Fibroblast of skin of right quadriceps (primary cell): ENCODE results near the gene USH2A.

ENCODE experiments used
- DNase-seq: peaks from one replicate; pipeline ENCODE4 v3.0.0-alpha.2; 2013

Gene USH2A

DNA sequence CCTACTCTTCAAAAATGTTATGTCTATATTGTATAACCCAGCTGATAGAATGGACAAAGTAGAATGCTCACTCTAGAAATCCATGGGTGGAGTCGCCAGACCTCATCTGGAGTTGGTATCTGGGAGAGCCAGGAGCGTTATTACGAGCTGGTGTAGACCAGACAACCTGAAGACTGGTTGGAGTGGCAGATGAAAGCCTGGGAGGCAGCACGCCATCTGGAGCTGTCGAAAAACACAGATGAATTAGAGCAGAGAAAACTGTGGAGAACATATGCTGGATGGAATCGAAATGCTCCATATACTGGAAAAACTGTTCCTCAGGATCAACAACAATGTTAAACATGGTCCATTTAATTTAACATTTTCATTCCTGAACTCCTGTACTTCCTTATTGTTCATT is 522.6 kb downstream of the USH2A start:
- no peak for DNase-seq

DNA sequence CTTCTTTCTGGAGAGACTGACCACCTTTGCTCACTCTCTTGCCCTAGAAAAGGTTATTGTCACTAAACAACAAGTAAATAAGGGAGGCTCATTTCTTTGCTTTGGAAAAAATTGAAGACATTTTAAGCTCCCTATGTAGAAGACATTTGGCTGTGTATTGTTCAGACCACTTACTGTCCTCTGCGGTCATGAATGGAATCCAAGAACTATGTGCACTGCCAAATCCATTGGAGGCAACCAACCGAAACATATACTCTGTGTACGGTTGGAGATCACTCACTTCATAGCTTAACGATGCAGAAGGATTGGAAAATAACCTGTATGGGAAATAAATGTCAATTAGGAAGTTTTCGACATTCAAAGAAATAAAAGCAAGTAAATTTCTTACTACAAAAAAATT is 523.3 kb downstream of the USH2A start:
- DNase-seq = no peak

DNA sequence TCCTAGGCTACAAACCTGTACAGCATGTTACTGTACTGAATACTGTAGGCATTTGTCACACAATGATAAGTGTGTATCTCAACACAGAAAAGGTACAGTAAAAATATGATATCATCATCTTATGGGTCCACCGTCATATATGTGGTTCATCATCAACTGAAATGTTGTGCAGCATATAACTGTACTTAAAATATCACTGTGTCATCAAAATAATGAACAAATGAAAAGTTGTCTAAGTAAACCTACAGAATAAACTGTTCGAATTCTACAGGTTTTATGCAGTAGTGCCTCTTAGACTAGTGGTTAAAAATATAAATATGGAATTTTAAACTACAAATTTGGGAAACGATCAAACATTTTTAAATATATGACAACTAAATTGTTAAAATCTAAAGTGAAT is 527.4 kb downstream of the USH2A start:
- no peak for DNase-seq

DNA sequence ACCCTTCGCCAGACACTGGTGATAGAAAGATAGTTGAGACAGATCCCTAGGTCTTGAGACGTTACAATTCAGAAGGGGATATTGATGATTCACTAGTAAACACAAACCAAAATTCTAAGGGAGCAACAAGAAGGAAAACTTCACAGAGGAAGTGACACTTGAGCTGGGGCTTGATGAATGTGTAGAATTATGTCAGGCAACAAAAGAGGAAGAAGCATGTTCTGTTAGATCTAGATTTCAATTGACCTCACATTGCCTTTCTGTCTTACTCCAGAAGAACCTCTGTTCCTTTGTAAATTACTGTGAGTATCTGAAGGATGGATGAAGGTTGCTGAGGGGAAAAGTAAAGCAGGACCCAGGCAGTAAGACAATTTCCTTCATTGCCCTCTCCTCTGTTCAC is 528.0 kb downstream of the USH2A start:
- no peak for DNase-seq

DNA sequence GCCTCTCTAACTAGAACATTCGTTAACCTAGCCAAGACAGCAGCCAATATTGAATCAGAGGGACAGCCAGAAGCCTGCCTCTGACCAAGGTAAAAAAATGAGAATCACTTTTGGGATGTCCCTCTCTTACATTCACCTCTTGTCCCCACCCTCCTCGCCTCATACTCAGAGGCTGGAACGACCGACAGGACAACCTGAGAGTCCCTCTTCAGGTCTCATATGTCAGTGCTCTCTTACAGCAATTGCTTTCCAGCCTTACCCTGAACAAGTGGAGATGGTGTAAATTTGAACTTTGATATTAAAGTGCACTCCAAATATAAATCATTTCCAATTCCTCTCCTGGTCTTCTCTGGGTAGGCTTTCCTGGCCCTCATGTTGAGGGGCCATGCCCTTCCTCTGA is 528.6 kb downstream of the USH2A start:
- no peak for DNase-seq

DNA sequence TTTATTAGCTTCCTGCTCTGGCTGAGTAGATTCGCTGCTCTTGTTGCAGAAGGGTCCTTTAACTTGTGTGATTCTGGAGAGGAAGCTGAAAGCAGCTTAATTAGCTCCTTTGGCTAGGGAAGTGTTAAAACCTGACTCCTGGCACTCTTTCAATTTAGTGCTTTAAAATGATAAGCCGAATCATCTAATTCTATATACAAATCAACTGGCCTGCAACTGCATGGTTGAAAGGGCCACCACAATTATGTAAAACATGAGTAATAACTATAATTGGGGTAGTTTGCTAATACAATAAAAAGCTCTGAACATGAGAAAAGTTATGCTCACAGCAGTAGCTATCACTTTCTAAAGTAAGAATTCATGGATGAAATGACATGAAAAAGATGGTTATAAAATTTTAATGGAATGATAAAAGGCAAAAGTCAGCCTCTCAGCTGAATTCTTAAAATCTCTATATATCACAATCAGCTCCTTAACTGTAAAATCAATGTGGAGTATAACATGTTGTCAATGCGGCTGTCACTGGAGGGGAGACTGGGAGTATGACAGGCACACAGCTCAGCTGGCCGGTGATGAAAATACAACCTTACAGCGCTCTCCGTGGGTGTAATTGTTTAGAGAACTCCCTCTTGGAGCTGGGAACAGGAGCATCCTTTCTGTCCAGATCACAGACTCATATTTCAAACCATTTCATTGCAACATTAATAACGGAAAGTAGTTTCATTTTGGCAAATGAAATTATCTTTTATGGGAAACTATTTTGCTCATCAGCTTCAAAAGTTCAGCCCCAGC is 531.8 kb downstream of the USH2A start:
- peak; percentile 31 for DNase-seq

DNA sequence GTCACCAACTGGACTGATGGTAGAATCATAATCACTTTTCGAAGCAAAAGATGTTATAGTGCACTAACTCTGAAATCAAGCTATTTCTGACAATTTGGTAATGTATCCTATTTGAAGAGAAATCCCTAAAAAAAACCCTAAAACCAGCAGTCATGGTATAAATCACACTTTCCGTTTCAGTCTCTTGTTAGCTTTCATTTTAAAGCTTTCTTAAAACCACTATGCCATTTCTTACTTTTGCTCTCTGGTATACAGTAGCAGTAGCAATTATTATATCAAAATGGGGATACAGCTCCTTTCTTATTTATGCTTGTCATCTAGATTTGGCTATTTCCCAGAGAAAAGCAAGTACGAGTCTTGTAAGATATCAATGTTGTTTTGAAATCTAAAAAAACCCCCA is 532.8 kb downstream of the USH2A start:
- DNase-seq = no peak

DNA sequence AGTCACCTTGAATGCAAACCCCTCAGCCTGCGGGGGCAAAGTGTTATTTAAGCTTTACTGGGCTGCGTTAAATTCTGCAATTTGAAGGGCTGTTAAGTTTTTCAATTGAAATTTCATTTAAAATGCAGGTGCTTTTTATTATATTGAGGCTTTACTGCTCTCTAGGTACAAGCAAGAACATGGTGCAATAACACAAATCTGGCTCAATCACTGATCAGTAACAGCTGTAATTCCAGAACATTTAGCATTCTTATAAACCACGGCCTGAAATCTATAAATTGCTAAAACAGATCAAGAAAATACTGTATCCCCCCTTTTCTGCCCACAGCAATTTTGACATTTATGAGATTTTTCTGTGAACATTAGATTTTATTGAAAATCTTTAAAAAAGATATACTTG is 533.4 kb downstream of the USH2A start:
- peak; percentile 40 for DNase-seq

DNA sequence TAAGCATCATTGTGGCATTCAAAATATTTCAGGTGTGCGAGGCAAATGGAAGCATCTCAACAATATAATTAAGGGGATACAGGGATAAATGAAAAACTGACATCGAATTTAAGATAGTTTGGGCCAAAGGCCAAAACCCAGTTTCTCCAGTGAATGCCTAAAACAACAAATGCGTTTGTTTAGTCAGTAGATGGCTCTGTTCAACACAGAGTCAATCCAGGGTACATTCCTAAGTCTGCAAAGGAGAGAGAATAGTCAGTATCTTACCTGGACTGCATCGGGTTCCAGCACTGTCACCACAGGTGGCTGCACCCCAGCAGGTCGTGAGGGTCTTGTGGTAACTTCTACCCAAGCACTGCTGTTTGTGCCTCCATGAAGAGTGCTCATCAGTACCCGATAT is 535.1 kb downstream of the USH2A start:
- no peak for DNase-seq

DNA sequence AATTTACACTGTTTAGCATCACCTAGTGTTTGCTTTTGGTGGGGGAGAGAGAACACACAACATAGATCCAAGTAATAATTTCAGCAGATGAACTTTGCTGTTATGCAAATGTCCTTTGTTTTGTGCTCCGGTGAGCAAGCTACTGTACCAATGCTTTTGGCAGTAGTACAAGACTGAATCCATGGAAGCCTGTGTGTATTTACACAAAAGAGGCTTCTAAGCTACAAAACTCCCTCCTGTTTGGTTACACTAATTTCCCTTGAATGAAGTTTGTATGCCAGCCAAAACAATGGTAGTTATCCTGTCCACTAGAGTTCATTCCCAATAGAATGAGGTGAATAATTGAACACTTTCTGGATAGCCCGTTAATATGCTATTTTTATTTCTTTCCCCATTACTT is 535.6 kb downstream of the USH2A start:
- DNase-seq = no peak

DNA sequence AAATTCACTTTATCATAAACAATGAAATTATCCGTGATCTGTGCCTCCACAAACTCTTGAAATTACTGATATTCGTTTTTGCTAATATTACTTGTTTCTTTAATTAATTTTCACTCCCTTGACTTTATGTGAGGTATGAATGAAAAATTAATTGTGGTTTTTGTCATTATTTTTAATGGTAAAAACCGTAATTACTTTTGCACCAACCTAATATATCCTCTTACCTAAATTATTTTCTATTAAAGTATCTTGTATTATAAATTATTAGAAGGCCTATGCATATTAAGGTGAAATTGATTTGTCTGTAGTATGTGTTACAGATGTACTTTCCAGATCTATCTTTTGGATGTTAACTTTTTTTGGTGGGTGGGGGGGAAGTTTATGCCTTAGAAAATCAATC is 540.2 kb downstream of the USH2A start:
- no peak for DNase-seq

DNA sequence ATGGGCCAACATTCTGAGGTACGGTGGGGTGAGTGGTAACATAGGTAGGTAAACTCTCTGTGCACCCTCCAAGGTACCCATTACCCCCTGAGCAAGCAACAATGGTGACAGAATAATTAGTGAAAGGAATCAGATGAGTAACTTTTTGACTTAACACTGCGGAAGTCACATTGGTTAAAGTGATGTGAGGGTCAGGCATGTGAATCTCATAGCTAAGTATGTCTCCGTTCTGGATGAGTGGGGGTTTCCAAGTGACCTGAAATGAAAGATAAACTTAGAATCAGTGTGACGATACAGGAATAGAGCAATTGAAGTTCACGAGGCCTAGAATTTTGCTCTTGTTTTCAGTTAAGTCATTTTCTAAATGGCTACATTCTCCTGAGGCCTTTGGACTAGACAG is 544.4 kb downstream of the USH2A start:
- no peak for DNase-seq

DNA sequence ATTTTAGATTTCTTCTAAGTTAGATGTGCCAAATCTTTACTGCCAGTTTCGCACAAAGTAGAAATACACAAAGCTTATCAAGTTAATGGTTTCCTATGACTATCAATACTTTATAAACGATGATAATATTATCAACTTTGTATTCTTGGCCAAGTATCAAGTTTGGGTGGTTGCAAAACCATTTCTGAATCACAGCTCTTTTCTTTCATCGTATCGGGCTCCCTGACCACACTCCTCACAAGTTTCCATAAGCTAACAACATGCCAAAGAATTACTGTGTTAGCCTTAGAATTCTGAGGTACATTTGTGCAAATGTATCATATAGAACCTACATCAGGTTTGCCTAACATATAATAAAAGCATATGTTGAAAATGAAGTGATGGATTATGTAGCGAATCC is 545.1 kb downstream of the USH2A start:
- DNase-seq = peak; percentile 16

DNA sequence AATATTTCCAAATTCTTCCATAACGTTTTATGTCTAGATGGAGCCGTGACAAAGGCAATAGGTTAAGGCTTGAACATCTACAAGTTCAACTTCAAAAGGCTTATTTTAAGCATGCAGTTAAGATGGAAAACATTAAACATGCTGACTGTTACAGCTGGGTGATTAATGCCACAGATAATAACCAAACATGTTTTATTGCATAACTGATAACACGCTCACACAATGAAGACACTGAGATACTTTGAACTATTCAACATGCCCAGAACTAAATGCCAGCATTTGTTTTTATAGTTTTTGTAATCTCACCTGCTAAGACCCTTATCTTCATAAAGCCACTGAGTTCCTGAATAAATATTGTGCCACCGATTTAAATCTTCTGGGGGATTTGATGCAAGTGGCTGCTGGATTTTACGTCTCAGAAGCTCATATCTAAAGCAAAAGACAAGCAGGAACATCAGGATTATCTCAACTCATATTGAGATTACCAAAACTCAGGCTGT is 545.7 kb downstream of the USH2A start:
- DNase-seq = no peak

DNA sequence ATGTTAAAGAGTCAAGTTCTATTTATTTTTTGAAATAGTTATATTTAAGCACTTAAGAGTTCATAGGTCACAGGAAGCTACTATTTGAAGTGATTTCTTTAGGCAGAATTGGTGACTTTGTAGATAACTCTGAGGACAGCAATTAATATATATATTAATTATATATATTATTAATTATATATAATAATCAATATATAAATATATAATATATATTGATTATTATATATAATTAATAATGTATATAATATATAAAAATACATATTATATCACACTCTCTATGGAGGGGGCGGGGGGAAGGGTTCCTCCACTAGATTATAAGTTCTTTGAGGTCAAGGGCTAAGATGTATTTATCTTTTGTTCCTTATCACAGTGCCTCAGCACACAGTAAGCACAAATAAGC is 547.5 kb downstream of the USH2A start:
- DNase-seq = no peak

DNA sequence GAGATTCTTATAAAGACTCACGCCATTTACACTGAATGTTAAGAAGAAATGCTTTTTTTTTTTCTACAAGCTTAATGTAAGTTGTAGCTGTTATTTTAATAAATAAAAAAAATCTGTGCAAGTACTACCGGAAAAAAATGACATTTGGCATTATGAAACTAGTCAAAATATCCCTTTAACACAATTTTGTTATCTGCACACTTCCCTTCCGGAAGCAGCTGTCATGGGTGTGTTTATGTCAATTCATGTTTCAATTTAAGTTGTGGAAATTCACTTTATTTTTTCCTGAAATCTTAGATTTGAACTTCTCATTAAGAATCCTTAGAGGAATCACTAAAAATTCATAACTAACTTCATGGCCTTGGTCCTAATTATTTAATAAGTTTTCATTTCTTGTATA is 548.0 kb downstream of the USH2A start:
- no peak for DNase-seq

DNA sequence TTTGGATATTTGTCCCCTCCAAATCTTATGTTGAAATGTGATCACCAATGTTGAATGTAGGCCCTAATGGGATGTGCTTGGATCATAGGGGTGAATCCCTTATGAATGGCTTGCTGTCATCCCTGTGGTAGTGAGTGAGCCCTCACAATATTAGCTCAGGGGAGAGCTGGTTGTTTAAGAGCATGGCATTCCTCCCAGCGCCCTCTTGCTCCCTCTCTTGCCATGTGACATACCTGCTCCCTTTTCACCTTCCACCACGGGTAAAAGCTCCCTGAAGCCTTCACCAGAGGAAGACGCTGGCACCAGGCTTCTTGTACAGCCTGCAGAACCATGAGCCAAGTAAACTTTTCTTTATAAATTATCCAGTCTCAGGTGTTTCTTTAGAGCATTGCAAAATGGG is 550.6 kb downstream of the USH2A start:
- no peak for DNase-seq

DNA sequence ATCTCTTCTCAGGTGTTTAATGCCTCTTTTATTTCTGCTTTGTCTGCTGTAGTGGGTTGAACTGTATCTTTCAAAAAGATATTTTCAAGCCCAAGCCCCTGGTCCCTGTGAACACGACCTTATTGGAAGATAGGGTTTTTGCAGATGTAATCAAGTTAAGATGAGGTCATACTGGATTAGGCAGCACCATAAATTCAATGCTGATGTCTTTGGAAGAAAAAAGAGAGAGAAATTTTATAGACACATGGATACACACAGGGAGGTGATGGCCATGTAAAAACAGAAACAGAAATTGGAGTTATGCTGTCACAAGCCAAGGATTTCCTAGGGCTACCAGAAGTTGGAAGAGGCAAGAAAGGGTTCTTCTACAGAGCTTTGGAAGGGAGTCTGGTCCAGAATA is 554.7 kb downstream of the USH2A start:
- no peak for DNase-seq

DNA sequence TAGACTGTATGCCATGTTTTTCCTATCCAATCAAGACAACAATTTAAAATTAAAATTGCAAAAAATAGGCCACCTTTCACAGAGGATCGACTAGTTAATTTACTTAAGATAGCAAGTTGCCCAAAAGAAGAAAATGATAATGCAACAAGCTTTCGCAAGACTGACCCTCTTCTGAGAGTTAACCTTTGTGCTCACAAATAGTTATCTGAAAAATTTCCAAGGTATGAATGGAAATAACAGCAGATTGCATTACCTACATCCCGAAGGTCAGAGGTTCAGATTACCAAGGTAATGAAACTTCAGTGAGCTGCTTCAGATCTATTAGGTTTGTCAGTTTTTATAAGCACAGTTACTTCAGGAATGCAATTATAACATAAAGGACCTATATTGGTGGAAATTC is 558.2 kb downstream of the USH2A start:
- no peak for DNase-seq

DNA sequence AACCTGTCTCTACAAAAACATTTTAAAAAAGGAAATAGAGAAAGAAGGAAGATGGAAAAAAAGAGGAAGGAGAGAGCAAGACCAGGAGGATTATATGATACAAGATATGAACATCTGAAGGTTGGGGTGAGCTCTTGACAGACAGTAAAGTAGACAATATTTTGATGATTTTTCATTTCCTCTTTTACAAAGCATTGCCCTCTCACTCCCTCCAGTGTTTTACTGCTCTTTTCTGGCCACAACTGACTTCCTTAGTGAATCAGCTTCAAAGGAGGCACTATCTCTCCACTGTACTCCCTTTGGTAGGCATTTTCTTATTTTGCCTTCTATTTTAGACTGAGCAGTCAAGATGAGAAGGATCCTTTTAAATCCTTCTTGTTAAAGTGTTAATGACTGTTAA is 559.5 kb downstream of the USH2A start:
- DNase-seq = peak; percentile 5

DNA sequence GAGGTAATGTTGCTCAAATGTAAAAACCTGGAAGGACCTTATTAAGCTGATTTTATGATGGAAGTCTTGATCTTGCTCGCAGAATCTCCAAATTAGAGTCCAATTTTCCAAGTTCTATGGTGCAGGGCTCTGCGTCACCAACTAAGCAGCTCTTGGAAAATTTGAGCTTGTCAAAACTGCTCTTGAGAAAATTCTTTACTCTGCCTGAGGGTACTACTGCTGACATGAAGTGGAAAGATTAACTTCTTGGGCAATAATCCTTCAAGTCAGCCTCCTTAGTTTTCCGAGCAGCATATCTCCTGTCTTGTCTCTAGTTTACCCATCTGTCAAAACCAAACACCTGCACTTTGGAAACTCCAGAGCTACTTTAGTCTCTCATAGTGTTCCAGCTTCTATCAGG is 562.4 kb downstream of the USH2A start:
- DNase-seq = no peak

DNA sequence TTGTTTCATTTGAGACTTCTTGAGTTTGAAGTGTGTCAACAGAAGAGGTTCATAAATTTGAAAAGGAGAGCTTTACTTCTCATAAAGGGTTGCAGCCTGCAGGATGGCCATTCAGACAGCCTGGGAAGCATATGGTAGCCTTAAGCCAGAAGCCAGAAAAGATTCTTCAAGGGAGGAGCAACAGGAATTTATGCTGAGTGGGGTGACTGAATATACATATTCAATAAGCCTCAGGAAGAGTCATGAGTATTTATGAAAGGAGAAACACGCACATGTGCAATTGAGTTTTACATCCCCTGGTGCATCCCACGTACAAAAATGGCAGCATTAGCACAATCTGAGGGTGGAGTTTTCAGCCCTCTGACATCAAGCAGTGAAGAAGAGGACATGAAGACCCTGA is 565.9 kb downstream of the USH2A start:
- DNase-seq = no peak

DNA sequence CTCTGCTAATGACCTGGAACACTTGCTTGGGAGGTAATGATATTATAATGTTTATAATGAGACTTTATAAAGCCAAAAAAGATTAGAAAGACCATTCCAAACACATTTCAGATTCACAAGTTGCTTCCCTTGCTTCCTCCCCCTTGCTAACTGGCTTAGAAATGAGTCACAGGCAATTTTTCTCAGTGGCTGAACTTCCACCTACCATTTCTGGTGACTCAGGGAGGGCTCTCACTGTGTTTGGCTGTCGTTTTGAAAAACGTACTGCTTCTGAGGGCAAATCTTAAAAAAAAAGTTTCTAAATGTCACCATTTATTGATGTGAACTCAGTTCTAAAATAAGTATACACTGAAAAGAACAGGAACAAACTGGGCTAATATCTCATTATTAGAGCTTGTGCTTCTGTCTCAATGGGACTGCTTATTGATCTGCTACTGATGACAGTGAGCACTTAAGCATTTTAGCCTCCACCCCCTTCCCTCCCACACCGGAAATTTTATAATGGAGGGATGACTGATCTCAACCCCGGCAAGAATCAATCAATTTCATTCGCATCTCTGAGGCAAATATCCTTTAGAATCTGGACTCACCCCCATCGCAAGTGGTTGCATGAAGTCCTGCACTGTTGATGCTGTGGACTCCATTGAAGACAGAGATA is 577.9 kb downstream of the USH2A start:
- peak; percentile 90 for DNase-seq

DNA sequence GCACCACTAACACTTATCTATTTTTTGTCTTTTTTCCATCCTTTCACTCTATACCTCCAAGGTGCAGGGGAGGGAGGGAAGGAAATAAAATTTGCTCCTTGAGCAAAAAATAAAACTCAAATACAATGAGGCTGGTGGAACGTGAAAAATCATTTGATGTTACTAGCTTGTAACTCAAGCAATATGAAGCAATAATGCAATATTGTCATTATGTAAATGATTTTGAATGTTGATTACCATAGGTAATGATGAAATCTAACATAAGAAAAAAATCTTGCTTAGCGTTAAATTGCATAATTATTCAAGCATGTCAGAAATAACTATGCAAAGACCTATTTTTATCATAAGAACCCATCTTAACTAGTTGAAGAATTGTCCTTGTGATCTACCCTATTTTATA is 578.5 kb downstream of the USH2A start:
- DNase-seq = no peak

DNA sequence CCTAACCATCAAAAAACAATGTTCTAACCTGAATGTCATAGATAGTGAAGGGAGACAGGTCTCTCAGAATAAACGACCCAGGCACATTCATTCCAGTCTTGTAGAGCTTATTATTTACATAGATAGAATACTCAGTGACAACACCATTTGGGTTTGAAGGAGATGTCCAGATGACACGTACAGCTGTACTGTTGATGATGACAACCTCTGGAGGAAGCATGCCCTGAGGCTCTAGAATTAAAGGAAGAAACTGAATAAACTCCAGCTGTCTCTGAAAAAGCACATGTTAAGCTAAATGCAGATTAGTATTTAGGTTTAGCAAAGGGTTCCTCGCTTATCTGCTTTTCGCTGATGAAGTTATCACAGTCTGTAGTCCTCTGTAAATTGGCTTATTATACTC is 579.0 kb downstream of the USH2A start:
- DNase-seq = no peak
